ENCODE measurements around the gene ALS2. TPM values are rescaled to one million over a fixed set of nuclear protein-coding genes. Genes with fewer than 3 reads are reported as not detected.

Gene ALS2
- total and polyA plus RNA-seq, 2 of the 8 experiments (the other 6 are each of a cell fraction or from before 2014, with no cell fraction given) = 12.1 to 34.5 TPM

- TF ChIP-seq BRCA1 (IDR thresholded peaks at IDR 0.05; ENCODE audit: low read depth, low read length) = no peak
- no peak for TF ChIP-seq SIX5 (IDR thresholded peaks at IDR 0.05; ENCODE audit: low read depth, low read length)
- no peak for TF ChIP-seq SP2 (IDR thresholded peaks at IDR 0.05; ENCODE audit: low read length)
- TF ChIP-seq KDM4A (IDR thresholded peaks at IDR 0.05; ENCODE audit: low read depth, low read length, severe bottlenecking) = no peak
- no peak for TF ChIP-seq SRF (IDR thresholded peaks at IDR 0.05; ENCODE audit: low read depth, low read length)
- no peak for TF ChIP-seq EZH2 (IDR thresholded peaks at IDR 0.05; ENCODE audit: low read depth, low read length, severe bottlenecking)
- no peak for TF ChIP-seq ASH2L (IDR thresholded peaks at IDR 0.05; ENCODE audit: low read length)
- TF ChIP-seq POLR2A (IDR thresholded peaks at IDR 0.05; ENCODE audit: control extremely low read depth in 1 of 2, low read depth in 2 of 2, low read length in 2 of 2) = no peak
These were observed 12.9 kb upstream of the ALS2 start (continued) for GRCh38 chr2:201793631-201794030.

All from H1 (cell line).